Stimulated activated CD4-positive, alpha-beta T cell treated with anti-CD3 and anti-CD28 coated beads, Interleukin-2, amount 100 ng/mL, for 4 hours (primary cell): Measurements from ENCODE around the gene FAM217A.

Experiments used
- DNase-seq: peaks from one replicate; pipeline ENCODE4 v3.0.0-alpha.2; 2020; ENCODE audit warnings: low read depth

Gene FAM217A

DNA sequence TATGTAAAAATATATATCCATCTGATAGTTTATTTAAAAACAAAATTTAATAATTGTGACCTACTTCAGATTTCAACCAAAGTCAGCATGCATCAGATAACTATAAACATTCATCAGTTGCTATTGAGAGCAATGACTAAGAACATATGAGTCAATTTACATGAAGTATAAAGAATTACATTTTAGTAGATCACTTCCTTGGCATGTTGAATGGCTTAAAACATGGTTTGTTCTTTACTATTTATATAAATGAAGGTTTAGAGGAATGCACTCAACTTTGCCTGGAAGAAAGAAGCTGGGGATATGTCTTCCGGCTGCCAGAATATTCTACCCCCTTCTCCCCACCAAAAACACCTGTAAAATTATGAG lies 6.4 kb upstream of the FAM217A start:
- no peak for DNase-seq

DNA sequence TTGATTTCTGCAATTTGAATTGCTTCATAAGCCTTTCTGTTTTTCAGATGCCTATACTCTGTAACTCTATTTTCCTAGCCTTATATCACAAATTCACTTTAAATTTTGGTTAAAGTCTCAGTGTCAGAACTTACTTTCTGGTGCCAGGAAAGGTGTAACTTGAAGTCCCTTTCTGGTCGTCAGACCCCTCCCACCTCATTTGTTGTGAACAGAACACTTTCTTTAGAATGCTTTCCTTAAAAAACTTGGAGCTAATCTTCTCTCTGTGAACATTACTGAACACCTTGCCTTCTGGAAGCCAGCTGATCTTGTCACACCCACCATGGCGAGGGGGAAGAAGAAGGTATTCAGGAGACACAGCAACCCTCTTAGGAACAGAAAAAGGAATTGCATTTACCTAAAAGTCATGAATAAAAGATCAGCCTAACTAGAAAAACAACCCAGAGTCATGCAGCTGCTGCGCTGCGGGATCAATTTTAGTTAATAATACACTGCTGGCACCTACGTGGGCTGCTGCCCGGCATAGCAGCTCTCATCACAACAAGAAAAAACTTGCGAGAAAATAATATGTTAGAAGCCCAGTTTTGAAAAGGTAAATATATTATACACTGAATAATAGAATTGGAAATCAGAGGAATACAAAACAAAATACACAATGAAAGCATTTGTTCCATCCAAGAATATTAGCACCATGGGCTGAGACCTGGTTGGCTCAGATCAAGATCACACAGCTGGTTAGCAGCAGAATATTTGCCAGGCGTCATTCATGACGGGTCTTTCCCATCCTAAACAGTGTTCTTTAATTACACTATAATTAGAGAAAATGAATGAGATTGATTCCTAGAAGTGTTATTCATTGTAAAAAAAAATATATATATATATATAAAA lies 5.8 kb upstream of the FAM217A start:
- DNase-seq, result no peak

DNA sequence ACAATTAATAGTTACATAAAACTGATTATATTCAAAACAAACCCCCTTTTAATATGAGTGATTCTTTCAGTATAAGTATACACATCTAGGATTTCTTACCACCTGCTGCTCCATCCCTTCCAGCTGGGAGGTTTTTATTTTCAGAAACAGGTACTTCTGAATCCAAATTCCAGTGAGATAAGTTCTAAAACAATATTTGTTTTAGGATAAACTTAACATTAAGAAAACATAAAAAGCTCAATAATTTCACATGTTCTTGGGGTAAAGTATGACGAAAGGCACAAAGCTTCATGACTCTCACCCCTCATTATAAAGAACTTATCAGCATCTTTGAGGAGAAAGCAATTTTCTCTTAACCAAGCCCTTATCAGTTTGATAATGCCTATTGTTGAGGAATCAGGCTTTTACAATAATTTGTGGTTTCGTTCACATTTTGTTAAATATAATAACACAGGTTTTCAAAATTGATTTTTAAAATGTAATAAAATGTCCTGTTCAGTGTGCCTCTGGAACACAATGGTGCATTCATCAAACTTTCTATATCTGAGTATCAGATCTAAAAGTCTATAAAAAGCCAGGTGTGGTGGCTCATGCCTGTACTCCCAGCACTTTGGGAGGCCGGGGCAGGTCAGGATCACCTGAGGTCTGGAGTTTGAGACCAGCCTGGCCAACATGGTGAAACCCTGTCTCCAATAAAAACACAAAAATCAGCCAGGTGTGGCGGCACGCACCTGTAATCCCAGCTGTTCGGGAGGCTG lies 4.3 kb downstream of the FAM217A start:
- DNase-seq, result no peak

DNA sequence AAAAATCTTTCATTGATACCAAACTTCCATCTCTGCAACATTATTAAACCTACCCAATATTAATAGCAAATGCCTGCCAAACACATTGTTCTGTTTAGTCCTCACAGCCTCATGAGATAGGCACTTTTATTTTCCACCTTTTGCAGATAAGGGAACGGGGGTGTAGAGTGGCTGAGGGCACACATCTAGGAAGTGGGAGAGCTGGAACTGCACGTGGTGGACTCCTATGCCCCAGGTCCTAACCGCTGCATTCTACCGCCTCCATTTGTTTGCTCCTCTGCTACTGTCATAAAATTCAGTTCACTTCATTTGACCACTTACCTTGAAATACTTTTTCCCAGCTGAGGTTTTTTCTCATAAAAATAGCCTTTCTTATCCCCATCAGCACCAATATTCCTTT lies 7.6 kb downstream of the FAM217A start:
- no peak for DNase-seq

DNA sequence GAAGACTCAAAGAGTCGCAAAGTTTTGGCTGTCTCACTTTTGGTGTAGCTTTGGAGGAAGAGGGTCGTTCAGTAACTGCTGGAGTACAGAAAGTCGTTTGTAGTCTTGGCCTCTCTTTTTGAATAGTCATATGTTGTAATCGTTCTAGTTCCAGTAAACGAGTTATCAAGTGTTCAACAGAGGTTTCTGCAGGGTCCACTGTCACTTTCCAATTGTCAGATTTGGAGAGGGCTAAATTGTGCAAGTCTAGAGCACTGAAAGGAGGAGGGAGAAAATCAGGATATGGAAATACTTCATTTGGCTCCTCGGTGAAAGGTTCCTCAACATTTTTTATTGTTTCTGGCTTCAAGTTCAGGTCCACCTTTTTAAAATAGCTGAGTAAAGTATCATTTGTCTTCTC lies 9.7 kb downstream of the FAM217A start:
- DNase-seq, result no peak

DNA sequence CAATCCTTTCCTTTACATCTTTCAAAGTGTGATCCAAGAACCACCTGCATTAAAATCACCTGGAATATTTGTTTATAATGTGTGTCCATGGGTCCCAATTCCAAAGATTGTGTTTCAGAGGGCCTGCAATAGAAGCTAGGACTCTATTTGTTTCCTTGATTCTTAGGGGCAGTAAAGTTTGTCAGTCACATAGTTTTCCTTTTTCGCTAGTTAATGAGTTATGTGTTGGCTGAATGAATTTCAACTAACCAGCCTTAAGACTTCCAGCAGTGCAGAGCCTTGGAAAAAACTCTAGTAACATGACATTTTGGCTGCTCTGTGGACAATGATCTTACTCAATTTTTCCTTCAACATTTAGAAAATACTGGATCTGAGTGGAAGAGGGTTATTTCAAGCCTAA lies 11.3 kb downstream of the FAM217A start:
- DNase-seq, result no peak

DNA sequence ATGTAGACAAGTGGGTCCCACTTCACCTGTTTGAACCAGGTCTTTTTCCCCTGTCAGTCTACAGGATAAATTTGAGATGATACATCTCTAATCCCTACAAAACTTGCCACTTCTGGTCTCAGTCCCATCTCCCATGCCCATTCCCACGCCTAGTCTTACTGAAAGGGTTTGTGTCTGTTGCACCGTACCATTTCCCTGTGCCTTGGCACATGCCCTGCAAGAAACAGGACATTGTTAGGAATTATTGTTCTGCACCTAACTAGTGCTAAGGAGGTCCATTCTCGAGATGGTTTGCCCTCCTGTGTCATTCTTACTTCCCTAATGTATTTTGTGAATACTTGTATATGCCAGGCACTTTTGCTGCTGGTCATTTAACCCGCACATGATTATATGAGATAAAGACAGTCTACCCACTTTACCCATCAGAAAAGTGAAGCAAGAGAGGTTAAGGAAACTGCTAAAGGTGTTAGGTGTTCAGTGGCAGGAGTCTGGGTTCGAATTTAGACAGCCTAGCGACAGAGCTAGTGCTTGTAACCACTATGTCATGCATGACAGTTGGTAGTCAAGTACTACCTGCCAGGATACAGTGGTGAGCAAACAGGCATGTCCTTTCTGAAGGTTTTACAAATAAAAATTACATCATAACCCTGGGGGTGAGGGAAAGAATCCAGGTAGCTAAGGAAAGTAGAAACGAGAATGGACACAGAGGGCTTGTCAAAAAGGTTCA lies 12.7 kb downstream of the FAM217A start:
- no peak for DNase-seq

DNA sequence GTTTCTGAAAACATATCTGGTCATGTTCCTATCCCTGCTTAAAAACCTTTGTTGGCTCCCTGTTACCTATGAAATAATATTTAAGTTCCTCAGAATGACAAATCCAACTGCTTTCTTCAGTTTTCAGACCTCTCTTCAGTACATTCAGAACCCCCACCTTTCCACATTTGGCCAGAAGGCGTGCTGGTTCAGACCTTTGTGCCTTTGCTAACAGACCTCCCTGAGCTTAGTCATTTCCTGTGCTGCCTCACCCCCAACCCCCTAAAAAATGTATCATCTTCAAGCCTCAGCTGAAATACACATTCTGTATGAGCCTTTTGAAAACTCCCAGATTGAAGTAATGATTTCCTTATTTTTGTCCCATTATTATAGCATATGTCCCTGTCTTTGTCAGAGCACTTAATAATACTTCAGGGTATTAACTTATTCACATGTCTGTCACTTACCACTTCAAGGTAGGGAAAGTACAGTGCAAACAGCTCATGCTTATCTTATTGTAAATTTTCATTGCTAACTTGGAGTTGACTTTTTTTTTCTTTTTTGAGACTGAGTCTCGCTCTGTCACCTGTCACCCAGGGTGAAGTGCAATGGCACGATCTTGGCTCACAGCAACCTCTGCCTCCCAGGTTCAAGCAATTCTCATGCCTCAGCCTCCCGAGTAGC lies 19.7 kb downstream of the FAM217A start:
- peak; percentile 51 for DNase-seq

DNA sequence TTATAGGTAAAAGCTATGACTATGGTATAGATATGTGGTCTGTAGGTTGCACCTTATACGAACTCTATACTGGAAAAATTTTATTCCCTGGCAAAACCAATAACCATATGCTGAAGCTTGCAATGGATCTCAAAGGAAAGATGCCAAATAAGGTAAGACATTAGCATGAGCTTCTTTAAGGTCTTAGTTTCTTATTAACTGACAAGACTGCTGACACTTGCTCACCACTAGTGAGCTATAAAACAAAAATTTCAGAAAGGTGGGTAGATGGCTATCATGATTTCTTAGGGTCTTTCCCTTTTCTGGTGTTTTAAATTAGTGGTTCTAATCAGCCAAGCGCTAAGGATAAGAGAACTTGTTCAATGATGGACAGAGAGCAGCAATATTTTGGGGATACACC lies 21.9 kb downstream of the FAM217A start:
- DNase-seq, result no peak

DNA sequence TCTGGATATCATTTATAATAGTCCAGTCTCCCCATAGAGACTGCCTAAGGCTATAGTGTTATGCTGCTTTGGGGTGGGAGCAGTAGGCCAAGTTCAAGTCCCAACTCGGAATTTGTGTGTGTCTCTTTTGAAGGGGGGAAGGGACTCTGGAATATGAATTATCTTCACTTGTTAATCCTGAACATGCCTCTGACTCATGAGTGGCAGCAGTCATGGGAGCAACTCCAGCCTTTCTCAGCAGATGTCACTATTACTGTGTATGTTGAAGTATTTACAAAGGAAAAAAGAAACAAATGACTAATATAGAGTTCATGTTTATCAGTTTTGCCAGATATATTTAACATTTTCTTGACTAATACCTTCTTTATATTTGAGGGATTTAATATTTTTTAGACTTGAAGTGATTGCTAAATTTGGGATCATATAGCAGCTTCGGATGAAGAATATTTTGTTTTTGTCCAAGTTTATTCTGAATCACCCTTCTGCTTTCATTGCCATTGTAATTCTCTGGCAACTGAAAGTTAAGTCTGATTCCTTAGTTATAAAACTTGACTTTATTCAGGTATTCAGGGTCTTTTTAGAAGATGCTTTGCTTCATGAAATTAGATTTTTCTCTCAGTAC lies 23.4 kb downstream of the FAM217A start:
- no peak for DNase-seq

DNA sequence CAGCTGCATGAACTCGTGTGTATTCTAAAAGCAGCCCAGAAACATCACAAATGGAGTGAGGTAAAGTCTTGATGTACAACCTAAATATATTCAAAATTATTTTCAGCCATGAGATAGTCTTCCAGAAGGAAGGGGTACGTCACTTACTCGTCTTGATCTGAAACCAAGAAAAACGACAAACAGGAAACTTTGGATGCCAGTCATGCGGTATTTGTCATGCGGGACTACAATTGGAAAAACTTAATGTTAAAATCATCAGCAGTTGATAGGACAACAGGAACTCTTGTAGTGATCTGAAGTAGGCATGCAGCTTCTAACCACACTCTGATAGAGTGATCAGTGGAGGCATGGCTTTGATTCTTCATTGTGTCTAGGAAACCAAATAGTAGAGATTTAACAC lies 29.7 kb downstream of the FAM217A start:
- DNase-seq, result no peak

DNA sequence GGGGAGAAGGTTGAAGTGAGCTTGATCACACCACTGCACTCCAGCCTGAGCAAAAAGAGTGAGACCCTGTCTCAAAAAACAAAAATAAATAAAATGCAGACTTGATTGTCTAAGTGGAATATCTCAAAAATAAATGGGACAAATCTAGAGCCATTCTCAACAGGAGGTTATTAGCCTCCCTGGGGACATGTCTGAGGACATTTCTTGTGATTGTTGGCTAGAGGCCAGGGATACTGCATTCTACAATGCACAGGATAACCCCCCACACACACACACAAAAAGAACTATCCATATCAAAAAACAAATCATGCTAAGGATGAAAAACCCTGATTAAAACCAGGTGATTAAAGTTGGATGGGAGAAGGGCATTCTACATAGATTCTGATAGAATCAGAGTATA lies 37.5 kb downstream of the FAM217A start:
- DNase-seq, result no peak

DNA sequence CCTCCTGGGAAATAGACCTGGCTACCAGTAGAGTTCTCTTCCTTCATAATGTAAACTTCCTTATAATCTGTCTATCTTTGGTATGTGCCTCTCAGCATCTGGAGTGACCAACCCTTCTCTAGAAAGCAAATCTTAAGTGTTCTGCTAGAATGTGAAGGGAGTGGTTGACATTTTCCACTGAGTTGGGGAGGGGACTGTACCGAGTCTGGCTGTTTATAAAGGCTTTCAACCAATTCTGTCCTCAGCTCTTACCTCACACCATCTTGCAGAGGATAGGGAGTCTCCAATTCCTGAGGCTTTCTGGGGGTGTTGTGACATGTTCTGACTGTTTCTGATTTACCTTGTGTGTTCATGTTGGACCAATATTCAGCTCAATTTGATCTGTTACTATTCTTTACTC lies 39.6 kb downstream of the FAM217A start:
- no peak for DNase-seq

DNA sequence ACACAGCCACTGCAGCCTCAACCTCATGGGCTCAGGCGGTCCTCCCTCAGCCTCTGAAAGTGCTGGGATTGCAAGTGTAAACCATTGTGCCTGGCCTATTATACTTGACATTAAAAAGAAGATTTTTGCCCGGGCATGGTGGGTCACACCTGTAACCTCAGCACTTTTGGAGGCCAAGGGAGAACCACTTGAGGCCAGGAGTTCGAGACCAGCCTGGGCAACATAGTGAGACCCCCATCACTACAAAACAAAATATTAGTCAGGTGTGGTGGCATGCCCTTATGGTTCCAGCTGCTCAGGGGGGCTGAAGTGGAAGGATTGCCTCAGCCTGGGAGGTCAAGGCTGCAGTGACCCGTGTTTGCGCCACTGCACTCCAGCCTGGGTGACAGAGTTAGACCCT lies 42.4 kb downstream of the FAM217A start:
- no peak for DNase-seq

DNA sequence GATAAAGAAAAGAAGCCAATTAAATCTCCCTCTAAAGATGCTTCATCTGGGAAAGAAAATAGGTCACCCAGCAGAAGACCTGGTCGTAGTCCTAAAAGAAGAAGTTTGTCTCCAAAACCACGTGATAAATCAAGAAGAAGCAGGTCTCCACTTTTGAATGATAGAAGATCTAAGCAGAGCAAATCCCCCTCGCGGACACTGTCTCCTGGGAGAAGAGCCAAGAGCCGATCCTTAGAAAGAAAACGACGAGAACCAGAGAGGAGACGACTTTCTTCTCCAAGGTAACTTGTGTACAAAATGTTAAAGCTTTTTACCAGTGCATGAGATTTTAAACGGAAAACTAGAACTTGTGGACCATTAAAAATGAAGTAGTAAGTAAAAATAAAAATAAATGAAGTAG lies 46.5 kb downstream of the FAM217A start:
- no peak for DNase-seq

DNA sequence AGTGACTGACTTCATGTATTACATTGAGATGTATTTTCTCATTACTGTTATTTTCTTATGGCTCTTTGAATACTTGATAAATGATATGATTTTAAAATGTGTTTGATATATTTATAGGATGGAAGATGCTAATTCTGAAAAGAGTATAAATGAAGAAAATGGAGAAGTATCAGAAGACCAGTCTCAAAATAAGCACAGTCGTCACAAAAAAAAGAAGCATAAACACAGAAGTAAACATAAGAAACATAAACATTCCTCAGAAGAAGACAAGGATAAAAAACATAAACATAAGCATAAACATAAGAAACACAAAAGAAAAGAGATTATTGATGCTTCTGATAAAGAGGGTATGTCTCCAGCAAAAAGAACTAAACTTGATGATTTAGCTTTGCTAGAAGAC lies 47.5 kb downstream of the FAM217A start:
- no peak for DNase-seq

DNA sequence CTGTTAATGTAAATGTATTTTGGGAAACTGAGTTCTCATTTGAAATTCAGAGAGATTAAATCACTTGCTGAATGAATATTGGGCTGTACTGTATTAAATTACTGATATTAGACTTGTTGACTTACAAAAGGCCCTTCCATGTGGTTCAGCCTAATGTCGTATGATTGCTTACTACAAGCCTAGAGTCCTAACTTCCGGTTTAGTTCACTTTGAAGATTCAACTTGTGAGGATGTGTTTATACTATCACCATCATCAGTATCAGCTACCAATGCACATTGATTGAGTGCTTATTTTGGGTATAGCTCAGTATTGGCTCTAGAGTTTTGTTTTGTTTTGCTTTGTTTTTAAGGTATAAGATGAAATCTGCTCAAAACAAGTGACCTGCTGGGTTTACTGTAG lies 48.3 kb downstream of the FAM217A start:
- no peak for DNase-seq

DNA sequence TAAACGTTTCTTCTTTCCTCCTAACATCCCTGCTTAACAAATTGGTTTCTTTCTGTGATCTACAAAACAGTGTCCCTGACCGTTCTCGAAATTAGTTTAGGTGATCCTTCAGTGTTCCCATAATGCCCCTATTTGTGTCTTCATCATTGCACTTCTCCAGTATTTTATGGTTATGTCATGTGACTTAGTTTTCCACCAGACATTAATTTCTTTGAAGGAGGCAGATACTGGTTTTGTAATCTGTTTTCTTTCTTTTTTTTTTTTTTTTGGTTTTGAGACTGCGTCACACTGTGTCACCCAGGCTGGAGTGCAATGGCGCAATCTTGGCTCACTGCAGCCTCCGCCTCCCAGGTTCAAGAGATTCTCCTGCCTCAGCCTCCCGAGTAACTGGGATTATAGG lies 49.2 kb downstream of the FAM217A start:
- no peak for DNase-seq

DNA sequence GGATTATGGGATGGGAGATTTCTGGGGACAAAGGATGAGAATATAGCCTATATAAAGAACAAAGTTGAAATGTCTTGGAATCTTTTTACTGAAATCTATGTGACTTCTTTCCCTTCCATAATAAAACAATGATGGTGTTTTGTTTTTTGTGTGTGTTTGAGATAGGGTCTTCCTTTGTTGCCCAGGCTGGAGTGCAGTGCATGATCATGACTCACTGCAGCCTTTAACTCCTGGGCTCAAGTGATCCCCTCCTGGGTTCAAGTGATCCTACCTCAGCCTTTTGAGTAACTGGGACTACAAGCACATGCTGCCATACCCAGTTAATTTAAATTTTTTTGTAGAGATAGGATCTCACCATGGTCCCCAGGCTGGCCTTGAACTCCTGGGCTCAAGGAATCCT lies 50.9 kb downstream of the FAM217A start:
- no peak for DNase-seq

DNA sequence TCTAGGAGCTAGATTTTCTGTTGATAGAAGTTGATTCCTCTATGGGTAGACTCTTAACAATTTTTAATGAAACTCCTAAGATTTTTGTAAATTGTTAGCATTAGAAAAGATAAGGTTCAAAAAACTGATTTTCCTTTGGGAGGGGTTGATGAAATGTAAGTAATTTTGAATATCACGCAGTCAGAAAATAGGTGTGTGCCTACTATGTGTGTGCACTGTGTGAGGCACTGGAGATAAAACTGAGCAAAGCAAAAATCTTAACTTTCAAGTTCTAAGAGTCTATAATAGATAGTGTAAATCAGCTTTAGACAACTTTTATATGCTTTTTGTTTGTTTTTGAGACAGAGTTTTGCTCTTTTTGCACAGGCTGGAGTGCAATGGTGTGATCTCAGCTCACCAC lies 53.3 kb downstream of the FAM217A start:
- DNase-seq, result no peak

DNA sequence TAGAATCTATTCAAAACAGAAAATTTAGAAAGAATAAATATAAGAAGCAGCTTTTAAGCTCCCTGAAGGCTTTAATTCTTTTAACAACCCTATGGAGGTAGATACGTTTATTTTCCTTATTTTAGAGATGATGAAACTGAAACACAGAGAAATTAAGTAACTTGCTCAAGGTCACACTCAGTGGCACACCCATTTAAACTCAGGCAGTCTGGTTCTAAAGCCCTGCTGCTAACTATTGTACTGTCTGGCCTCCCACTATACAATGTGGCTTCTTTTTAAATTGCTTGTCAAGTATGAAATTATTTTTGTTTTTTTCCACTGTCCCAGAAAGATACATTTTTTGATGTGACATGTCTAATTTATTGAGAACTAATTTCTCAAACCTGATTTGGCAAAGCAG lies 55.7 kb downstream of the FAM217A start:
- no peak for DNase-seq
